H9 (cell line): ENCODE results near the gene NEURL1. TPM values are rescaled to one million over a fixed set of nuclear protein-coding genes. Genes with fewer than 3 reads are reported as not detected.
"Not testable (repeated sequence)": the region's sequence is repeated elsewhere in the genome, so short reads cannot be mapped to it uniquely, and the experiment has no call there.

Experiments
- DNase-seq: peaks from one replicate; pipeline ENCODE4 v3.0.0-alpha.2; 2017
- H2AFZ ChIP-seq: one replicate; pipeline ENCODE4 v1.6.1; 2013; ENCODE audit warnings: mild to moderate bottlenecking, low read length, control low read depth, moderate library complexity
- H2AK5ac ChIP-seq: 2 replicates; pipeline ENCODE4 v1.6.1; 2013; ENCODE audit warnings: low read length, control low read depth, mixed read lengths; ENCODE audit not compliant: insufficient read length
- H2BK120ac ChIP-seq: one replicate; pipeline ENCODE4 v1.6.1; 2013; ENCODE audit warnings: low read depth, mild to moderate bottlenecking, low read length, control low read depth, inconsistent platforms; ENCODE audit not compliant: poor library complexity, severe bottlenecking
- H2BK12ac ChIP-seq: 2 replicates; pipeline ENCODE4 v1.6.1; 2013; ENCODE audit warnings: low read length, control low read depth, mixed read lengths, low read depth; ENCODE audit not compliant: insufficient read length
- H2BK15ac ChIP-seq: 2 replicates; pipeline ENCODE4 v1.6.1; 2013; ENCODE audit warnings: low read depth, low read length, control low read depth
- H2BK20ac ChIP-seq: one replicate; pipeline ENCODE4 v1.6.1; 2013; ENCODE audit warnings: low read depth, mild to moderate bottlenecking, low read length, control low read depth, inconsistent platforms; ENCODE audit not compliant: poor library complexity, severe bottlenecking
- H2BK5ac ChIP-seq: 2 replicates; pipeline ENCODE4 v1.6.1; 2013; ENCODE audit warnings: low read length, control low read depth, mixed read lengths; ENCODE audit not compliant: insufficient read length
- H3K14ac ChIP-seq: 2 replicates; pipeline ENCODE4 v1.6.1; 2013; ENCODE audit warnings: low read length, control low read depth; ENCODE audit not compliant: insufficient read depth
- H3K18ac ChIP-seq: 2 replicates; pipeline ENCODE4 v1.6.1; 2013; ENCODE audit warnings: low read depth, mild to moderate bottlenecking, mixed read lengths, low read length, control low read depth; ENCODE audit not compliant: insufficient read length
- H3K23ac ChIP-seq: 2 replicates; pipeline ENCODE4 v1.6.1; 2013; ENCODE audit warnings: low read length, control low read depth, mixed read lengths, low read depth; ENCODE audit not compliant: insufficient read length
- H3K23me2 ChIP-seq: 2 replicates; pipeline ENCODE4 v1.6.1; 2013; ENCODE audit warnings: low read depth, mild to moderate bottlenecking, mixed read lengths, low read length, control low read depth; ENCODE audit not compliant: insufficient read length, poor library complexity, severe bottlenecking
- H3K27ac ChIP-seq: 2 replicates; pipeline ENCODE4 v1.5.1; 2013; ENCODE audit warnings: low read length, control low read depth, mixed read lengths, low read depth; ENCODE audit not compliant: insufficient read length
- H3K27me3 ChIP-seq: 2 replicates; pipeline ENCODE4 v1.6.1; 2013; ENCODE audit warnings: low read length, control low read depth, inconsistent platforms; ENCODE audit not compliant: insufficient read depth
- H3K4ac ChIP-seq: 2 replicates; pipeline ENCODE4 v1.6.1; 2013; ENCODE audit warnings: low read depth, mild to moderate bottlenecking, control low read depth, inconsistent platforms, low read length, moderate library complexity
- H3K4me1 ChIP-seq: 2 replicates; pipeline ENCODE4 v1.6.1; 2013; ENCODE audit warnings: low read length, control low read depth, inconsistent platforms; ENCODE audit not compliant: insufficient read depth
- H3K4me2 ChIP-seq: 2 replicates; pipeline ENCODE4 v1.6.1; 2013; ENCODE audit warnings: low read length, control low read depth, mixed read lengths; ENCODE audit not compliant: insufficient read length, insufficient read depth
- H3K56ac ChIP-seq: 2 replicates; pipeline ENCODE4 v1.6.1; 2013; ENCODE audit warnings: low read depth, mild to moderate bottlenecking, mixed read lengths, low read length, control low read depth; ENCODE audit not compliant: insufficient read length
- H3K79me1 ChIP-seq: 2 replicates; pipeline ENCODE4 v1.6.1; 2013; ENCODE audit warnings: low read depth, mild to moderate bottlenecking, moderate library complexity, low read length, control low read depth, inconsistent platforms; ENCODE audit not compliant: insufficient read depth, poor library complexity, severe bottlenecking
- H3K79me2 ChIP-seq: 2 replicates; pipeline ENCODE4 v1.6.1; 2013; ENCODE audit warnings: low read length, control low read depth, inconsistent platforms; ENCODE audit not compliant: insufficient read depth
- H3K9ac ChIP-seq: 2 replicates; pipeline ENCODE4 v1.6.1; 2013; ENCODE audit warnings: low read length, control low read depth, mixed read lengths; ENCODE audit not compliant: insufficient read length; ENCODE audit errors: extremely low read depth
- H3K9me3 ChIP-seq: one replicate; pipeline ENCODE4 v1.6.1; 2013; ENCODE audit warnings: low read depth, low read length, inconsistent platforms; ENCODE audit not compliant: control insufficient read depth
- H3T11ph ChIP-seq: one replicate; pipeline ENCODE4 v1.6.1; 2013; ENCODE audit warnings: mild to moderate bottlenecking, low read length, control low read depth, inconsistent platforms
- H4K20me1 ChIP-seq: one replicate; pipeline ENCODE4 v1.6.1; 2013; ENCODE audit not compliant: control insufficient read depth, insufficient read length, insufficient read depth
- H4K5ac ChIP-seq: 2 replicates; pipeline ENCODE4 v1.6.1; 2013; ENCODE audit warnings: low read depth, mild to moderate bottlenecking, mixed read lengths, low read length, control low read depth; ENCODE audit not compliant: insufficient read length
- H4K8ac ChIP-seq: replicated peaks from 2 replicates; pipeline ENCODE4 v1.6.1; 2013; ENCODE audit warnings: low read length, control low read depth, mixed read lengths, low read depth; ENCODE audit not compliant: insufficient read length
- H4K91ac ChIP-seq: 2 replicates; pipeline ENCODE4 v1.6.1; 2013; ENCODE audit warnings: low read depth, mild to moderate bottlenecking, moderate library complexity, mixed read lengths, low read length, control low read depth; ENCODE audit not compliant: insufficient read length
- H3K27ac Mint-ChIP-seq, 3 experiments: 2 replicates in 2 of 3; 3 replicates in 1 of 3; pipeline ENCODE4 v1.8.0; 2020 to 2021; ENCODE audit warnings: mixed read lengths in 3 of 3, mild to moderate bottlenecking in 1 of 3, moderate library complexity in 1 of 3
- H3K27me3 Mint-ChIP-seq: 2 replicates; pipeline ENCODE4 v1.8.0; 2021; ENCODE audit warnings: low read depth, mild to moderate bottlenecking, moderate library complexity, mixed read lengths
- H3K36me3 Mint-ChIP-seq, 3 experiments: 2 replicates in 2 of 3; 3 replicates in 1 of 3; pipeline ENCODE4 v1.8.0; 2020 to 2021; ENCODE audit warnings: low read depth in 3 of 3, mixed read lengths in 3 of 3; ENCODE audit not compliant: insufficient read depth in 1 of 3
- H3K4me1 Mint-ChIP-seq, 2 experiments: 2 replicates each; pipeline ENCODE4 v1.8.0; 2020; ENCODE audit warnings: mixed read lengths in 2 of 2
- H3K4me3 Mint-ChIP-seq, 2 experiments: 2 replicates in 1 of 2; 3 replicates in 1 of 2; pipeline ENCODE4 v1.8.0; 2020 to 2021; ENCODE audit warnings: mild to moderate bottlenecking in 2 of 2, mixed read lengths in 2 of 2, moderate library complexity in 1 of 2
- H3K9me3 Mint-ChIP-seq, 2 experiments: 2 replicates in 1 of 2; 3 replicates in 1 of 2; pipeline ENCODE4 v1.8.0; 2020; ENCODE audit warnings: mild to moderate bottlenecking in 2 of 2, mixed read lengths in 2 of 2, moderate library complexity in 1 of 2
- CTCF ChIP-seq: fragments of 200-600 bp; sonication (generic); conservative IDR thresholded peaks from 3 replicates; pipeline ENCODE4 v1.8.0; 2021; ENCODE audit warnings: antibody characterized with exemption, mild to moderate bottlenecking
- WGBS: extraction: QIAGEN DNeasy Blood & Tissue Kit; methylation state at CpG from one replicate; pipeline ENCODE4 v1.1.7; 2013; ENCODE audit warnings: missing lambda C conversion rate, low lambda C conversion rate, mixed read lengths; ENCODE audit not compliant: insufficient read length; ENCODE audit errors: extremely low coverage; 5-methylcytosine and 5-hydroxymethylcytosine counted together
- total RNA-seq: library from RNA; stranded (reverse); gene quantifications from 2 replicates; pipeline ENCODE4 v1.2.1, GENCODE V29; 2021

Gene NEURL1
- total RNA-seq, 1 experiment from 2014 or later: 1.2 TPM

GRCh38 chr10:103605359-103606096, 112.0 kb downstream of the NEURL1 start:
- no peak overlapping the region for H3K18ac ChIP-seq
- H3K4me1 Mint-ChIP-seq: no peaks in the 10 kb centered on the region
- no peaks in the 10 kb centered on the region for H3K23me2 ChIP-seq
- no peak overlapping the region for H2BK20ac ChIP-seq
- H2BK120ac ChIP-seq: no peak overlapping the region
- H2BK15ac ChIP-seq: no peak overlapping the region
- no peak overlapping the region for H4K8ac ChIP-seq
- no peak overlapping the region for H2BK5ac ChIP-seq
- no peak overlapping the region for H3K14ac ChIP-seq
- DNase-seq: peak; percentile 67
- H3K9me3 Mint-ChIP-seq: peaks cover 5 to 18% of the 10 kb centered on the region in 2 experiments
- no peak overlapping the region for H4K5ac ChIP-seq
- no peak overlapping the region for H3K27ac ChIP-seq
- no peaks in the 10 kb centered on the region for H3K79me2 ChIP-seq
- WGBS: no CpG with 5 or more reads among the region's 12 CpGs
- H3K4me1 ChIP-seq: no peaks in the 10 kb centered on the region
- H3K56ac ChIP-seq: no peak overlapping the region
- H3K4me2 ChIP-seq: no peak overlapping the region
- no peaks in the 10 kb centered on the region for H3K27me3 Mint-ChIP-seq
- H3K23ac ChIP-seq: no peak overlapping the region
- peak; percentile 73 for TF ChIP-seq CTCF
- H3K9ac ChIP-seq: no peak overlapping the region
- no peak overlapping the region for H2BK12ac ChIP-seq
- no peak overlapping the region for H3K4me3 Mint-ChIP-seq
- no peak overlapping the region for H2AFZ ChIP-seq
- H3K79me1 ChIP-seq: no peaks in the 10 kb centered on the region
- no peak overlapping the region for H3K27ac Mint-ChIP-seq
- no peak overlapping the region for H3T11ph ChIP-seq
- H3K9me3 ChIP-seq: no peaks in the 10 kb centered on the region
- H4K91ac ChIP-seq: no peak overlapping the region
- no peak overlapping the region for H3K4ac ChIP-seq
- peaks cover 9 to 31% (median 11%) of the 10 kb centered on the region in 3 experiments for H3K36me3 Mint-ChIP-seq
- no peak overlapping the region for H2AK5ac ChIP-seq
- H3K27me3 ChIP-seq: no peaks in the 10 kb centered on the region
- H4K20me1 ChIP-seq: no peaks in the 10 kb centered on the region

- not testable (repeated sequence) for H3K56ac ChIP-seq, H4K8ac ChIP-seq, H3K27me3 Mint-ChIP-seq, H2AK5ac ChIP-seq, H3K4ac ChIP-seq, H3K4me2 ChIP-seq, DNase-seq, H2BK120ac ChIP-seq, H3K9ac ChIP-seq, H3K27ac ChIP-seq, H3T11ph ChIP-seq, H3K4me3 Mint-ChIP-seq, H3K23ac ChIP-seq, H4K20me1 ChIP-seq, H2BK5ac ChIP-seq, H2AFZ ChIP-seq, H4K91ac ChIP-seq, H3K23me2 ChIP-seq, H3K9me3 ChIP-seq, H2BK20ac ChIP-seq, H3K79me1 ChIP-seq, H3K79me2 ChIP-seq, H3K27ac Mint-ChIP-seq, H2BK12ac ChIP-seq, H3K4me1 ChIP-seq, H3K4me1 Mint-ChIP-seq, H3K18ac ChIP-seq, H3K27me3 ChIP-seq, H4K5ac ChIP-seq, H2BK15ac ChIP-seq, H3K14ac ChIP-seq
- no CpG with 5 or more reads among the region's 1 CpG for WGBS
- H3K9me3 Mint-ChIP-seq: peaks cover 5 to 18% of the 10 kb centered on the region in 2 experiments
- H3K36me3 Mint-ChIP-seq: peaks cover 9 to 31% (median 11%) of the 10 kb centered on the region in 3 experiments
Measured at GRCh38 chr10:103606097-103606438, 112.6 kb downstream of the NEURL1 start.
